ENCODE data around the gene ROR1.

- TF ChIP-seq CTCF (conservative IDR thresholded peaks at IDR 0.05; ENCODE audit: low read length) = no peak
- TF ChIP-seq EZH2phosphoT487 (IDR thresholded peaks at IDR 0.05; ENCODE audit: borderline replicate concordance, low read depth, low read length) = no peak
Measured at GRCh38 chr1:63950023-63950422, 176.2 kb downstream of the ROR1 start.

Data from OCI-LY7 (cell line).